NCI-H1417 treated with DMSO at 0.1 percent for 48 hours (cell line): Measurements from ENCODE around the gene NUDT7.
A peak's percentile ranks its signal among the peaks of the same experiment; 100 is the strongest.

Source experiments
- DNase-seq: peaks from one replicate; lab custom pipeline; 2025; lab: John Stamatoyannopoulos, UW

The NUDT7 gene

DNA sequence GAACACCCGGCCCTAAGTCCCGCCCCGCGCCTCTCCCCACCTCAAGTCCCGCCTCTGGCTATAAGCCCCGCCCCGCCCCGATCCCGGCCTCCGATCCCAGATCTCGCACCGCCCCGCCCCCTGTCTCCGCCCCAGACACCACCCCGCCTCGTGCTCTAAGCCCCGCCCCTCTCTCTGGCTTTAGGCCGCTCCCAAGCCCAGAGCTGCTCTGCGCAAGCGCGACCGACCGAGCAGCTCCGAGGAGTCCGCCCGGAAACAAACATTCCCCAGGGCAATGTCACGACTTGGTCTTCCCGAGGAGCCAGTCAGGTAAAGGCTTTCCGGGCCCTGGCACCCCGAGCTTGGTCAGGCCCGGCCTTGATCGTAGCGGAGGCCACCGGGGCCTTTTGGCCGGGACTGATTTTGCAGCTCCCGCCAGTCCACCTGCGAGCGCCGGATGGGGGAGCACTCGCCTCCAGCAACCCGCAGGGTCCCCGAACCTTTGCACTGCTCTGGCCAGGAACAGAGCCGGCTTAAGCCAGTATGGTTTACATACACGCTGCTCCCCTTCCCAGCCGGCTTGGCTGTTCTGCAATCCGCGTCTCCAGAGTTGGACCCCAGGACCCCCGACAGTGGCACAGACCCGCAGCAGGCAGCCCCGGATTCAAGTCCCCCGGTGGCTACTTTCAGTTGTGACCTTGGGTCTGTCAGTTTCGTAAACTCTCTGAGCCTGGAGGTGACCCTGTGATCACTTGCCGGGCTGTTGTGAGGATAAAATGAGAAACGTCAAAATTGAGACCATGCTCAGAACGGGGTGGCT is at the start of gene NUDT7:
NUDT7 (plus strand) TSS at position 206 of the 799 bp plus-strand sequence; CDS start at position 275, 69 bp downstream.
- DNase-seq = peak; percentile 78

DNA sequence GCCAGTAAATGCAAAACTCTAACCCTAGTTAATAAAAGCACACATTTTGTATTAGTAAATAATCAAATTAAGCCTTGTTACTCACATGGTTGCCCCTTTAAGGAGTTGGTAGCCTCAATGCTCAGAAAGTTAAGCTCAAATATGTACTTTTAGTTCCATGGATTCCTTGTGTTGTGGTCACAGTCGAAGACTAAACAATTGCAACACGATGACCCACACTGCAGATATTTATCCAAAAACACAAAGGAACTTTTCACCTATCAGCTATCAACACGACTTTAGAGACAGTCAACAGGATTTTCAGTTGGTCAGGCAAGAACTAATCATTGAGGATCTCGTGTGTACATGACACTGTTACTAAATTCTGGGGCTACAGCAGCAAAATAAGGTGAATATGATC is 47.4 kb upstream of the NUDT7 start:
- DNase-seq = no peak

GRCh38 chr16:77675464-77676324 is 46.6 kb upstream of the NUDT7 start:
- peak; percentile 21 for DNase-seq

- no peak for DNase-seq
Measured at GRCh38 chr16:77677129-77677528, 45.2 kb upstream of the NUDT7 start.

DNA sequence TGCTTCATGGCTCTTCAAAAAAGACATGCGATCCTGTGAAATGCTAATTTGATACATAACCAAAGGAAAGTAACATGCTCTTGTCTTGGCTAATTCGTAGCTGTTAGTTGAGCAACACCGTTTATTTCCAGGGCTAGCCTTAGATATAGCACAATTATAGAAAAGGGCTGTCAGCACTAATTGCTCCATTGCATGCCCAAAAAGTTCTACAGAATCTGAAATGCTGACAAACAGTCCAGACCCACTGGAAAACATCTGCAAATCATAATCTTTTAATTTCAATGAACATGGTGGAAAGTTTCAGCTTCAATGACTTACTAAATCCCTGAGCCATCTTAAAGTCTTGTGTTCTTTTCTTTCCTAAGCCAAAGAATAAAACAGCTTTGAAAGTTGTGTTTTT is 42.9 kb upstream of the NUDT7 start:
- no peak for DNase-seq

DNA sequence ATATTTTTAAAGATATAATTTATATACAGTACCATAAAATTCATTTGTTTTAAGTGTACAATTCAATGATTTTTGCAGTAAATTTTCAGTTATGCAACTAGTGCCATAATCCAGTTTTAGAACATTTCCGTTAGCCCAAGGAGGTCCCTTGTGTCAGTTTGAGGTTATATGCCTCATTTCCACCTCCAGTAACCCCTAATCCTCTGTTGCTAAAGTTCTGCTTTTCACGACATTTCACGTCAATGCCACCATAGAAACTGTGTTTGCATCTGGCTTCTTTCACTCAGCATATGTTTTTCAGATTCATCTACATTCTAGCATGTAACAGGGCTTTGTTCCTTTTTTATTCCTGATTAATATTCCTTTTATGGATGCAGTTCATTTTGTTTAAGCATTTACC is 42.4 kb upstream of the NUDT7 start:
- no peak for DNase-seq

- no peak for DNase-seq
Measured at GRCh38 chr16:77680496-77680895, 41.8 kb upstream of the NUDT7 start.

- DNase-seq = no peak
Measured at GRCh38 chr16:77682586-77682985, 39.7 kb upstream of the NUDT7 start.

- DNase-seq = no peak
Measured at GRCh38 chr16:77683397-77684180, 38.7 kb upstream of the NUDT7 start.

- DNase-seq = peak; percentile 46
Measured at GRCh38 chr16:77684181-77684526, 38.2 kb upstream of the NUDT7 start.

- no peak for DNase-seq
Measured at GRCh38 chr16:77686385-77686784, 35.9 kb upstream of the NUDT7 start.

DNA sequence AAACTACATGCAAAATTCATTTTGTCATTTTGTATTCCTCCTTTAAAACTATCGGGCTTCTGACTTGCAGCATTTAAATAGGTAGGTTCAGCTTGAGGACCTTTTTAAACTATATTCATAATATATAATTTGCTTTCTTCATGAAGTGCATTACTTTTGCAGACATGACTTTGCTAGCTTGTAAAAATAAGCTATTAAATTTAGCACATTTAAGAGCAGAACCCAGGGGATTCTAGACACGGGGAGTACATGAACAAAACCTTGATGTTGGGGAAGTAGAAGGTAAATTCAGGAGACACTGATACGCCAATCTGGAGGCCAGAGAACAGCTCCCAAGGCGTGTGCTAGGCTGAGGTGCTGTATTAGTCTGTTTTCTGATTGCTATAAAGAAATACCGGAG is 32.3 kb upstream of the NUDT7 start:
- no peak for DNase-seq

- no peak for DNase-seq
Measured at GRCh38 chr16:77690416-77690815, 31.9 kb upstream of the NUDT7 start.

DNA sequence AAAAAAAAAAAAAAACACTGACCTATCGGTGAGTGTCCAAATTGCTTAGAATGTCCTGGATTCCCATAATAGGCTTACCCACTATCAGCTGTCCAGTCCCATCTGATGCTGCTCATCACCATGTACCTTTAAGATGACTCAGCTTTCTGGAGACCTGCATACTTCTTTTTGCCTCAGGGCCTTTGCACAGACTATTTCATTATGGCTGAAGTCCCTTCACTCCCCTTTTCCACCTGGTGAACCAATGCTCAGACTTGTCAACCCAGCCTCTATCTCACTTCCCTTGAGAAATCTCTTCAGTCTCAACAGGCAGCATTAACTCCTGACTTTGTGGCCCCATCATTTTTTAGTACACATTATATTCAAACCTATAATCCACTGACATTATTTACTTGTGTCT is 29.7 kb upstream of the NUDT7 start:
- no peak for DNase-seq

- DNase-seq = no peak
Measured at GRCh38 chr16:77696149-77696548, 26.2 kb upstream of the NUDT7 start.

DNA sequence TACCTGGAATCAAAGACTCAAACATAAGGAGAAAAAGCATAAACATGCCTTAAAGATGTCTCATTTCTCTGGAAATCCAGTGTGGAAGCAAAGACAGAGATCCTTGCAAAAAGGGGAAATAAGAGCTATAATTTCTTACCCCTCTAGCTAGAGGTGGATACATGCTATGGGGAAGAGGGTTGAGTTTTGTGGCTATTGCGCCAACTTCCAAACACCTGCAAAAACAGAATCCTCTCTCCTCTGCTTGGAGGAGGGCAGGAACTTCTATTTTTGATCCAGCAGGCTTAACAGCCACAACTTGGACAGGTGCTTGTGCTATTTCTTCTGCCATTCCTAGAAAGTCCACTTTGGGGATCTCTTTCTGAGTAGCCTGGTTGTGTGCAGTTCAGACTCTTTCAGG is 21.5 kb upstream of the NUDT7 start:
- DNase-seq = no peak

- peak; percentile 14 for DNase-seq
Measured at GRCh38 chr16:77705351-77705750, 17.0 kb upstream of the NUDT7 start.

GRCh38 chr16:77711179-77711578 is 11.1 kb upstream of the NUDT7 start:
- DNase-seq = no peak

- DNase-seq = no peak
Measured at GRCh38 chr16:77711775-77712174, 10.5 kb upstream of the NUDT7 start.

GRCh38 chr16:77715145-77715544 is 7.2 kb upstream of the NUDT7 start:
- DNase-seq = no peak

DNA sequence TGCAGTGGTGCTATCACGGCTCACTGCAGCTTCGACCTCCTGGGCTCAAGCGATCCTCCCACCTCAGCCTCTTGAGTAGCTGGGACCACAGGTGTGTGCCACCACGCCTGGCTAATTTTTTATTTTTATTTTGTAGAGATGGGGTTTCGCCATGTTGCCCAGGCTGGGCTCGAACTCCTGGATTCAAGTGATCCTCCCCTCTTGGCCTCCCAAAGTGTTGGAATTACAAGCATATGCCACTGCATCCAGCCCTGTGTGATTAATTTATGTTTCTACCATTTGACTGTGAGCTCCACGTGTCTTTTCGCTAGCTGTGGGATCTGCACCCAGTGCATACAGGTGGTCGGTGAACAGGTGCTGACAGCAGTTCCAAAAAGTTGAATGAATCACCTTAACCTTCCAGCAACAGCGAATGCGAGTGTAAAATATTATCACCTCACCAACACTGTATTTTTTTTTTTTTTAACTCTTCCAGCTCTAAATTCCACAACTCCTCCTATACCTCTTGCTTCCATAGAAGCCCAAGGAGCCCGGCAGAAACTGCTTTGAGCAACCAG is 484 bp upstream of the NUDT7 start:
- no peak for DNase-seq

DNA sequence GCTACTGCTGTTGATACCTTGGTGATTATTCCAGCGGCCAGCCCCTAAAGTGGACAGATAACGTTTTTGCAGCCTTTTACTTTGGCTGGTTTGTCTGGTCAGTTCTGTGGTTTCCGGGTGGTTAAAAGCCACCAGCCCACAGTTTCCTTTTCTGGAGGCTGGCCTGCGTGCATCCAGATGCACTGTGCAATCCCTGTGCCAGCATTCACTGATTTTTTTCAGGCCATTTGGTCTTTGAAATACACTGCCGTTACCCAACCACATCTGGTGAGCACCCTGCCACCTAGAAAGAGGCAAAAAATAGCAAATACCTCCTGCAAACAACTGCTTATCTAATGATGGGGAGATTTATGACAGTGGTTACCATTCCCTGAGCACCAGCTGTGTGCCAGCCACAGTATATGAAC is 797 bp downstream of the NUDT7 start:
- no peak for DNase-seq
